Uterus (tissue), 2 donors: ENCODE data around the gene ZMYND8.

Source experiments
- POLR2A ChIP-seq, 2 donors: fragments of 450-650 bp; IDR thresholded peaks; one replicate each; pipeline ENCODE4 v1.6.1; 2016; ENCODE audit warnings: antibody characterized with exemption in 2 of 2, mild to moderate bottlenecking in 1 of 2, moderate library complexity in 1 of 2
- TF ChIP-seq, protein P1 (sequence below), 4 experiments: fragments of 200-600 bp in 2 of 4; fragments of 450-650 bp in 2 of 4; sonication (generic) in 2 of 4; IDR thresholded peaks; one replicate each; pipeline ENCODE4 v1.5.1; 2016 to 2019; ENCODE audit warnings: antibody characterized with exemption in 4 of 4, mild to moderate bottlenecking in 2 of 4, moderate library complexity in 1 of 4

DNA sequence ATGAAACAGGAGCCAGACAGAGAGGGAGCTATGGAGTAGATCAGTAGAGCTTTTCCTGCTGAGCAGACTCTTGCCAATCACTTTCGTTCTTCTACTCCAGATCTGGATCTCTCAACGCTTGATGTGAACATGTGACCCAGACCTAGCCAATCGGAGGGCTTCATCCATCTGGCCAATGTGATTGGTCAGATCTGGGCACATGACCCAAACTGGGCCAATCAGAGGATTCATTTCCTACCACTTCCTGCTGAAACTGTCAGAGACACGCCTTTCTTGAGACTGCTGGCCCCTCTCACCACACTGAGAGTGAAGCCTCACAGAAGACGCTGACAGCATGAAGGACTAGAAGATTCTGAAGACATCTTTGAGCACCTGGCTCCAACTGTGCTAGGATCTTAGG is 44.2 kb upstream of the ZMYND8 start:
- TF ChIP-seq, protein P1, sequence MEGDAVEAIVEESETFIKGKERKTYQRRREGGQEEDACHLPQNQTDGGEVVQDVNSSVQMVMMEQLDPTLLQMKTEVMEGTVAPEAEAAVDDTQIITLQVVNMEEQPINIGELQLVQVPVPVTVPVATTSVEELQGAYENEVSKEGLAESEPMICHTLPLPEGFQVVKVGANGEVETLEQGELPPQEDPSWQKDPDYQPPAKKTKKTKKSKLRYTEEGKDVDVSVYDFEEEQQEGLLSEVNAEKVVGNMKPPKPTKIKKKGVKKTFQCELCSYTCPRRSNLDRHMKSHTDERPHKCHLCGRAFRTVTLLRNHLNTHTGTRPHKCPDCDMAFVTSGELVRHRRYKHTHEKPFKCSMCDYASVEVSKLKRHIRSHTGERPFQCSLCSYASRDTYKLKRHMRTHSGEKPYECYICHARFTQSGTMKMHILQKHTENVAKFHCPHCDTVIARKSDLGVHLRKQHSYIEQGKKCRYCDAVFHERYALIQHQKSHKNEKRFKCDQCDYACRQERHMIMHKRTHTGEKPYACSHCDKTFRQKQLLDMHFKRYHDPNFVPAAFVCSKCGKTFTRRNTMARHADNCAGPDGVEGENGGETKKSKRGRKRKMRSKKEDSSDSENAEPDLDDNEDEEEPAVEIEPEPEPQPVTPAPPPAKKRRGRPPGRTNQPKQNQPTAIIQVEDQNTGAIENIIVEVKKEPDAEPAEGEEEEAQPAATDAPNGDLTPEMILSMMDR (IDR thresholded peaks at IDR 0.05): no peak
- no peak for TF ChIP-seq POLR2A (IDR thresholded peaks at IDR 0.05)
